SK-N-SH (cell line): ENCODE data around the gene TTC9.

Experiments used
- ELF1 ChIP-seq: IDR thresholded peaks from 2 replicates; pipeline ENCODE4 v1.4.0; 2012
- FOXJ3 ChIP-seq: sonication (generic); formaldehyde crosslinking; IDR thresholded peaks from 2 replicates; pipeline ENCODE4 v1.5.1; 2020; ENCODE audit warnings: mild to moderate bottlenecking, missing genetic modification reagents
- RAD21 ChIP-seq: IDR thresholded peaks from 2 replicates; pipeline ENCODE4 v1.6.1; 2012; ENCODE audit warnings: mild to moderate bottlenecking, low read length
- TF ChIP-seq, protein P1 (sequence below): IDR thresholded peaks from 2 replicates; pipeline ENCODE4 v1.4.0; 2012; ENCODE audit warnings: low read depth
- TF ChIP-seq, protein P2 (sequence below): fragments of 150-350 bp; IDR thresholded peaks from 2 replicates; pipeline ENCODE4 v1.6.1; 2017; ENCODE audit warnings: antibody characterized with exemption, low read length, low read depth, borderline replicate concordance
- TF ChIP-seq, protein P3 (sequence below): fragments of 200-600 bp; sonication (generic); IDR thresholded peaks from 2 replicates; pipeline ENCODE4 v1.6.1; 2017; ENCODE audit warnings: antibody characterized with exemption, mild to moderate bottlenecking, moderate library complexity
- TF ChIP-seq, protein P4 (sequence below): IDR thresholded peaks from 2 replicates; pipeline ENCODE4; 2012
- TF ChIP-seq, protein P5 (sequence below): IDR thresholded peaks from 2 replicates; pipeline ENCODE4 v1.6.1; 2012; ENCODE audit warnings: mild to moderate bottlenecking, low read depth, low read length, moderate library complexity

DNA sequence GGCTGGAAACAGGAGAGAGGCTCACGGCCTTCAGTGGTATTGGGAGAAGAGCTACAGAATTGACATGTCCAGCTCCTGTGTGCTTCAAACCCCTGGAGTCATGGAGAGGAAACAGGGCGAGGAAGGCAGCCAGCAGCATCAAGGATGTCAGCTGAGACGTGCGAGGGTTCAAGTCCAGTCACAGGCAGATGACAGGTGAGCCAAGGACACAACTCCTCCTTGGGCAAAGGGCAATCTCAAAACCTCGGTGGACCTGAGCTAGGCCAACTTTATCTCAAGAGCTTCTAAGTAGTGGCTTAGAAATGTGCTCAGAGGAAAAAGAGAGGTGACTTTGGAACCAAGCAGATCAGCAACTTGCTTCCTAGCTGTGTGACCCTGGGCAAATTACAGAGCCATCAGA lies 81.6 kb downstream of the TTC9 start:
- no peak for TF ChIP-seq ELF1
- TF ChIP-seq, protein P1, sequence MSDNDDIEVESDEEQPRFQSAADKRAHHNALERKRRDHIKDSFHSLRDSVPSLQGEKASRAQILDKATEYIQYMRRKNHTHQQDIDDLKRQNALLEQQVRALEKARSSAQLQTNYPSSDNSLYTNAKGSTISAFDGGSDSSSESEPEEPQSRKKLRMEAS, result no peak
- TF ChIP-seq, protein P2, sequence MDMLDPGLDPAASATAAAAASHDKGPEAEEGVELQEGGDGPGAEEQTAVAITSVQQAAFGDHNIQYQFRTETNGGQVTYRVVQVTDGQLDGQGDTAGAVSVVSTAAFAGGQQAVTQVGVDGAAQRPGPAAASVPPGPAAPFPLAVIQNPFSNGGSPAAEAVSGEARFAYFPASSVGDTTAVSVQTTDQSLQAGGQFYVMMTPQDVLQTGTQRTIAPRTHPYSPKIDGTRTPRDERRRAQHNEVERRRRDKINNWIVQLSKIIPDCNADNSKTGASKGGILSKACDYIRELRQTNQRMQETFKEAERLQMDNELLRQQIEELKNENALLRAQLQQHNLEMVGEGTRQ, result no peak
- TF ChIP-seq, protein P3, sequence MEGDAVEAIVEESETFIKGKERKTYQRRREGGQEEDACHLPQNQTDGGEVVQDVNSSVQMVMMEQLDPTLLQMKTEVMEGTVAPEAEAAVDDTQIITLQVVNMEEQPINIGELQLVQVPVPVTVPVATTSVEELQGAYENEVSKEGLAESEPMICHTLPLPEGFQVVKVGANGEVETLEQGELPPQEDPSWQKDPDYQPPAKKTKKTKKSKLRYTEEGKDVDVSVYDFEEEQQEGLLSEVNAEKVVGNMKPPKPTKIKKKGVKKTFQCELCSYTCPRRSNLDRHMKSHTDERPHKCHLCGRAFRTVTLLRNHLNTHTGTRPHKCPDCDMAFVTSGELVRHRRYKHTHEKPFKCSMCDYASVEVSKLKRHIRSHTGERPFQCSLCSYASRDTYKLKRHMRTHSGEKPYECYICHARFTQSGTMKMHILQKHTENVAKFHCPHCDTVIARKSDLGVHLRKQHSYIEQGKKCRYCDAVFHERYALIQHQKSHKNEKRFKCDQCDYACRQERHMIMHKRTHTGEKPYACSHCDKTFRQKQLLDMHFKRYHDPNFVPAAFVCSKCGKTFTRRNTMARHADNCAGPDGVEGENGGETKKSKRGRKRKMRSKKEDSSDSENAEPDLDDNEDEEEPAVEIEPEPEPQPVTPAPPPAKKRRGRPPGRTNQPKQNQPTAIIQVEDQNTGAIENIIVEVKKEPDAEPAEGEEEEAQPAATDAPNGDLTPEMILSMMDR, result no peak
- TF ChIP-seq, protein P4, sequence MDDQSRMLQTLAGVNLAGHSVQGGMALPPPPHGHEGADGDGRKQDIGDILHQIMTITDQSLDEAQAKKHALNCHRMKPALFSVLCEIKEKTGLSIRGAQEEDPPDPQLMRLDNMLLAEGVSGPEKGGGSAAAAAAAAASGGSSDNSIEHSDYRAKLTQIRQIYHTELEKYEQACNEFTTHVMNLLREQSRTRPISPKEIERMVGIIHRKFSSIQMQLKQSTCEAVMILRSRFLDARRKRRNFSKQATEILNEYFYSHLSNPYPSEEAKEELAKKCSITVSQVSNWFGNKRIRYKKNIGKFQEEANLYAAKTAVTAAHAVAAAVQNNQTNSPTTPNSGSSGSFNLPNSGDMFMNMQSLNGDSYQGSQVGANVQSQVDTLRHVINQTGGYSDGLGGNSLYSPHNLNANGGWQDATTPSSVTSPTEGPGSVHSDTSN, result no peak
- TF ChIP-seq FOXJ3, result no peak
- TF ChIP-seq RAD21, result no peak
- TF ChIP-seq, protein P5, sequence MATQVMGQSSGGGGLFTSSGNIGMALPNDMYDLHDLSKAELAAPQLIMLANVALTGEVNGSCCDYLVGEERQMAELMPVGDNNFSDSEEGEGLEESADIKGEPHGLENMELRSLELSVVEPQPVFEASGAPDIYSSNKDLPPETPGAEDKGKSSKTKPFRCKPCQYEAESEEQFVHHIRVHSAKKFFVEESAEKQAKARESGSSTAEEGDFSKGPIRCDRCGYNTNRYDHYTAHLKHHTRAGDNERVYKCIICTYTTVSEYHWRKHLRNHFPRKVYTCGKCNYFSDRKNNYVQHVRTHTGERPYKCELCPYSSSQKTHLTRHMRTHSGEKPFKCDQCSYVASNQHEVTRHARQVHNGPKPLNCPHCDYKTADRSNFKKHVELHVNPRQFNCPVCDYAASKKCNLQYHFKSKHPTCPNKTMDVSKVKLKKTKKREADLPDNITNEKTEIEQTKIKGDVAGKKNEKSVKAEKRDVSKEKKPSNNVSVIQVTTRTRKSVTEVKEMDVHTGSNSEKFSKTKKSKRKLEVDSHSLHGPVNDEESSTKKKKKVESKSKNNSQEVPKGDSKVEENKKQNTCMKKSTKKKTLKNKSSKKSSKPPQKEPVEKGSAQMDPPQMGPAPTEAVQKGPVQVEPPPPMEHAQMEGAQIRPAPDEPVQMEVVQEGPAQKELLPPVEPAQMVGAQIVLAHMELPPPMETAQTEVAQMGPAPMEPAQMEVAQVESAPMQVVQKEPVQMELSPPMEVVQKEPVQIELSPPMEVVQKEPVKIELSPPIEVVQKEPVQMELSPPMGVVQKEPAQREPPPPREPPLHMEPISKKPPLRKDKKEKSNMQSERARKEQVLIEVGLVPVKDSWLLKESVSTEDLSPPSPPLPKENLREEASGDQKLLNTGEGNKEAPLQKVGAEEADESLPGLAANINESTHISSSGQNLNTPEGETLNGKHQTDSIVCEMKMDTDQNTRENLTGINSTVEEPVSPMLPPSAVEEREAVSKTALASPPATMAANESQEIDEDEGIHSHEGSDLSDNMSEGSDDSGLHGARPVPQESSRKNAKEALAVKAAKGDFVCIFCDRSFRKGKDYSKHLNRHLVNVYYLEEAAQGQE, result no peak
